Gastrocnemius medialis (tissue), 4 donors: ENCODE measurements around the gene ILDR2.

Source experiments
- POLR2A ChIP-seq, 2 donors: fragments of 450-650 bp; IDR thresholded peaks; one replicate each; pipeline ENCODE4 v1.6.1; 2017; ENCODE audit warnings: antibody characterized with exemption in 2 of 2, mild to moderate bottlenecking in 2 of 2, moderate library complexity in 2 of 2
- TF ChIP-seq, protein P1 (sequence below), 5 experiments: fragments of 450-650 bp in 3 of 5; fragments of 200-600 bp in 2 of 5; sonication (generic) in 2 of 5; IDR thresholded peaks in 4 of 5; conservative IDR thresholded peaks in 1 of 5; 1 replicate in 4 of 5; 2 replicates in 1 of 5; pipeline ENCODE4 v1.5.1; 2016 to 2019; ENCODE audit warnings: antibody characterized with exemption in 5 of 5, mild to moderate bottlenecking in 3 of 5, moderate library complexity in 3 of 5

DNA sequence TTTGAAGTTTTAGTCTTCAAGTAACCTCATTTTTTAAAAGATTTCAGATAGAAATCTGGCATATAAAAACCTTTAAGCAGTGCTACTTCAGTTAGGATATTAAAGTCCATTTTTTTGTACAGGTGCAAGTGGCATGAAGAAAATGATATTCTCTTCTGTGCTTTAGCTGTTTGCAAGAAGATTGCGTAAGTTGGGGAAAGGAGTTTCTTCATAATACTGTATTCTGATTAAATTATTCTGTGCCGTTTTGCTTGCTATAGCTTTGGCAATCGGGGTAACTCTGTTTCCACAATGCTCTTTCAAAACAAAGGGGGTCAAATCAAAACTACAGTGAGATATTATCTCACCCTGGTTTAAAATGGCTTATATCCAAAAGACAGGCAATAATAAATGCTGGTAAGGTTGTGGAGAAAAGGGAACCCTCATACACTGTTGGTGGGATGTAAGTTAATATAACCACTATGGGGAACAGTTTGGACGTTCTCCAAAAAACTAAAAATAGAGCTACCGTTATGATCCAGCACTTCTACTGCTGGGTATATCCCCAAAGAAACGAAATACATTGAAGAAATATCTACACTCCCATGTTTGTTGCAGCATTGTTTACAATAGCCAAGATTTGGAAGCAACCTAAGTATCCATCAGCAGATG lies 40.9 kb upstream of the ILDR2 start:
- no peak for TF ChIP-seq POLR2A (IDR thresholded peaks at IDR 0.05)
- TF ChIP-seq, protein P1, sequence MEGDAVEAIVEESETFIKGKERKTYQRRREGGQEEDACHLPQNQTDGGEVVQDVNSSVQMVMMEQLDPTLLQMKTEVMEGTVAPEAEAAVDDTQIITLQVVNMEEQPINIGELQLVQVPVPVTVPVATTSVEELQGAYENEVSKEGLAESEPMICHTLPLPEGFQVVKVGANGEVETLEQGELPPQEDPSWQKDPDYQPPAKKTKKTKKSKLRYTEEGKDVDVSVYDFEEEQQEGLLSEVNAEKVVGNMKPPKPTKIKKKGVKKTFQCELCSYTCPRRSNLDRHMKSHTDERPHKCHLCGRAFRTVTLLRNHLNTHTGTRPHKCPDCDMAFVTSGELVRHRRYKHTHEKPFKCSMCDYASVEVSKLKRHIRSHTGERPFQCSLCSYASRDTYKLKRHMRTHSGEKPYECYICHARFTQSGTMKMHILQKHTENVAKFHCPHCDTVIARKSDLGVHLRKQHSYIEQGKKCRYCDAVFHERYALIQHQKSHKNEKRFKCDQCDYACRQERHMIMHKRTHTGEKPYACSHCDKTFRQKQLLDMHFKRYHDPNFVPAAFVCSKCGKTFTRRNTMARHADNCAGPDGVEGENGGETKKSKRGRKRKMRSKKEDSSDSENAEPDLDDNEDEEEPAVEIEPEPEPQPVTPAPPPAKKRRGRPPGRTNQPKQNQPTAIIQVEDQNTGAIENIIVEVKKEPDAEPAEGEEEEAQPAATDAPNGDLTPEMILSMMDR (IDR thresholded peaks at IDR 0.05 in 4 of 5, conservative IDR thresholded peaks at IDR 0.05 in 1 of 5): no peak
